SK-N-MC (cell line): ENCODE data around the gene SERINC2.

Experiments used
- EZH2 ChIP-seq: fragments of 200-600 bp; sonication (generic); IDR thresholded peaks from one replicate; pipeline ENCODE4 v1.6.1; 2017; ENCODE audit warnings: antibody characterized with exemption
- FOXP2 ChIP-seq: optimal IDR thresholded peaks from 2 replicates; pipeline ENCODE3; 2011; ENCODE audit warnings: mild to moderate bottlenecking, moderate library complexity; ENCODE audit not compliant: insufficient read depth; ENCODE audit errors: extremely low read length, control extremely low read depth
- POLR2AphosphoS5 ChIP-seq: IDR thresholded peaks from 2 replicates; pipeline ENCODE4 v1.6.1; 2012; ENCODE audit warnings: mild to moderate bottlenecking, low read depth, low read length, borderline replicate concordance

DNA sequence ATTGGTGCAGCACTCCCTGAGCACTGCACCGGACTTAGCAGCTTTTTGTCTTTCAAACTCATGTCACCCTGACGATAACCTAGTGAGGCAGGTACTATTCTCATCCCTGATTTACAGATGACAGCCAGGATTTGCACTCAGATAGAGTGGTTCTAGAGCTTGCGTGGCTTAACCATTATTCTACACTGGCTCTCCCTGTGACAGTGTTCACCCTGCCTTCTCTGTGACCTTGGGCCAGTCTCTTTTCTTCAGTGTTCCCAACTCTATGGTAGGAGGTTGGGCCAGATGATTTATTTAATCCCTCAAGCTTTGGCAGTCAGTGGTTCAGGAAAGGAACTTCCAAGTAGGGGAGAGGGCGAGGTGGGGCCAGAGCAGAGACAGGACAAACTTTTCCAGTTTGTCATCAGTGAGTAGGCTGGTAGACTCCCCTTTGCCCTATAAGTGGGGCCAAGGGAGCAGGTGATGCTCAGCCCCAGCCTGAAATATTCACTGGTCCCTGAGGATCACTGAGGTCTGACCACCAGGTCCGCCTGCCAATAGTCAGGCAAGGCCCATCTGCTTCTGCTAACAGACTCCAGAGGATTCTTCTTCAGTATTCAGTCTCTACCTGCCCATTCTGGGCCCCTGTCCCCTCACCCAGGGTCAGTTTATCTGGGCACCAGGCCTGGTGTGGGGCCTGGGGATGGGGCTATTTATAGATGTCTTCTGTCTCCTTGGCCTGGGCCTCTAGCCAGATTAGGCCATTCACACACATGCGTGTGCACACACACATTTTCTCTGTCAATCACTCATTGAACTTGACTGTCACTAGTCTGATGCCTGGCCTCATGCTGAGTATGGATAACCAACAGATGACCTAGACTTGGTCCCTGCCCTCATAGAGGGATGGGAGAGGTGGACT lies 31.4 kb upstream of the SERINC2 start:
- TF ChIP-seq POLR2AphosphoS5 (no peak), EZH2 (no peak), FOXP2 (no peak)
